H1 (cell line): ENCODE data around the gene SLC38A7. TPM values are rescaled to one million over a fixed set of nuclear protein-coding genes. Genes with fewer than 3 reads are reported as not detected.

Experiments
- BACH1 ChIP-seq: IDR thresholded peaks from 2 replicates; pipeline ENCODE4 v1.6.1; 2012; ENCODE audit warnings: low read length, improper control_type of control experiment
- CBX8 ChIP-seq: fragments of 300-800, 300-1000 bp; sonication (generic); IDR thresholded peaks from 2 replicates; pipeline ENCODE4 v1.7.1; 2016; ENCODE audit warnings: low read depth, low read length, borderline replicate concordance
- GTF2F1 ChIP-seq: IDR thresholded peaks from 2 replicates; pipeline ENCODE4 v1.6.1; 2012; ENCODE audit warnings: low read depth, low read length, improper control_type of control experiment, borderline replicate concordance
- KDM5A ChIP-seq: fragments of 200-600 bp; IDR thresholded peaks from 2 replicates; pipeline ENCODE4 v1.7.1; 2012; ENCODE audit warnings: mild to moderate bottlenecking, low read length, inconsistent platforms, mixed read lengths
- NANOG ChIP-seq: IDR thresholded peaks from 2 replicates; pipeline ENCODE4 v1.6.1; 2011; ENCODE audit warnings: low read length, low read depth, mild to moderate bottlenecking, inconsistent platforms; ENCODE audit not compliant: insufficient read depth, poor library complexity, severe bottlenecking
- PHF8 ChIP-seq: fragments of 200-600 bp; sonication (generic); conservative IDR thresholded peaks from 2 replicates; pipeline ENCODE4 v1.7.1; 2012; ENCODE audit warnings: low read depth, mild to moderate bottlenecking, inconsistent platforms, low read length, moderate library complexity
- RAD21 ChIP-seq, 2 experiments: IDR thresholded peaks in 1 of 2; conservative IDR thresholded peaks in 1 of 2; 2 replicates each; pipeline ENCODE4 v1.6.1; 2011; ENCODE audit warnings: low read depth in 2 of 2, low read length in 2 of 2, improper control_type of control experiment in 1 of 2, inconsistent platforms in 1 of 2, mild to moderate bottlenecking in 1 of 2, moderate library complexity in 1 of 2
- RXRA ChIP-seq: IDR thresholded peaks from 2 replicates; pipeline ENCODE4 v1.6.1; 2011; ENCODE audit warnings: low read depth, mild to moderate bottlenecking, low read length, moderate library complexity; ENCODE audit not compliant: insufficient read depth
- SP2 ChIP-seq: IDR thresholded peaks from 2 replicates; pipeline ENCODE4 v1.6.1; 2012; ENCODE audit warnings: mild to moderate bottlenecking, low read length, inconsistent platforms
- TAF1 ChIP-seq: IDR thresholded peaks from 2 replicates; pipeline ENCODE4 v1.6.1; 2011; ENCODE audit warnings: mild to moderate bottlenecking, low read depth, low read length
- TAF7 ChIP-seq: optimal IDR thresholded peaks from 2 replicates; pipeline ENCODE3; 2011; ENCODE audit warnings: low read depth, mild to moderate bottlenecking, inconsistent platforms, low read length, moderate library complexity, borderline replicate concordance
- ZNF274 ChIP-seq: IDR thresholded peaks from 2 replicates; pipeline ENCODE4 v1.7.0; 2012; ENCODE audit warnings: low read length, borderline replicate concordance; ENCODE audit errors: extremely low read depth
- polyA plus RNA-seq, 7 experiments: library from polyadenylated mRNA; depleted of rRNA in 3 of 7; stranded (reverse) in 5 of 7; unstranded in 2 of 7; fragments of >200 nt in 5 of 7; fragments of 200-250 nt in 2 of 7; gene quantifications; 1 replicate in 5 of 7; 2 replicates in 1 of 7; 4 replicates in 1 of 7; pipeline versions ENCODE4 v1.2.1 to v1.2.3, GENCODE V29; 2011 to 2013; ENCODE audit warnings: missing spikeins in 2 of 7, mixed read lengths in 2 of 7
- total RNA-seq: library from RNA; stranded (reverse); fragmentation: NEBNext Ultra II Directional; extraction: Animal tissue kit (Norgen Biotek cat#: 25700); gene quantifications from 2 replicates; pipeline ENCODE4 v1.2.1, GENCODE V29; 2021
- TF ChIP-seq, protein P1 (sequence below): IDR thresholded peaks from 2 replicates; pipeline ENCODE4 v1.6.1; 2012; ENCODE audit warnings: inconsistent platforms
- TF ChIP-seq, protein P2 (sequence below): IDR thresholded peaks from 2 replicates; pipeline ENCODE4 v1.6.1; 2011; ENCODE audit warnings: low read length, improper control_type of control experiment

The SLC38A7 gene
- total and polyA plus RNA-seq, 2 of the 8 experiments (the other 6 are each of a cell fraction or from before 2014, with no cell fraction given) = 26.7 to 28.0 TPM

DNA sequence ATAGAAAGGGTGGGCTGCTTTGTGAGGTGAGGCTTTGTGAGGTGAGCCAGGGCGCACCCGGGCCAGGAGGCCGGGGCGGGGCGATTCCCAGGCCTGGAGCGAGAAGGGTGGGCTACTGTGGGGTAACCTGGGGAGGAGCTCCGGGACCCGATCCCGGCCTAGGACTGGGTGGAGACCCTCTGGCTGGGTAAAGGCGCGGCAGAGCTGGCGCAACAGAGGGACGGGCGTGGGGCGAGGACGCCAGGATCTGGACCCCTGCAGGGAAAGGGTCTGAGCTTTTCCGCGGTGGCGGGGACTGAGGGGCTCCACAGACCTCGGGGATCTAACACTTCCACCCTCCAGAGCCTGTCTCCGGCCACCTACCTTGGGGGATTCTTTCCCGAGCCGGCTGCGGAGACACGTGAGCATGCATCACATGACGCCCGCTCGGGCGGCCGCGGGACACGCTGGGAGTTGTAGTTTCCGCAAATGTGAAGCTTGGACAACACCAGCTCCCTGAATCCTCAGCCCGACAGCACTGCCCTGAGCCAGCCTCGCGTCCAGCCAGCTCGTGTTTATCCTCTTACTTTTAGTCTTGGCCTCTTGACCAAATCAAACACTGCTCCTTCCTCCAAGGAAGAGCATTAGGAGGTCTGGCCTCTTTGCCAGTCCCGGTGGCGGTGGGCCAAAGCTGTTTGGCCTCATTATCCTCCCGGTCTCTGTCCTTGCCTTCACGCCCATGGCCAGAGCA, at the start of gene SLC38A7 (continued):
- TF ChIP-seq, protein P1, sequence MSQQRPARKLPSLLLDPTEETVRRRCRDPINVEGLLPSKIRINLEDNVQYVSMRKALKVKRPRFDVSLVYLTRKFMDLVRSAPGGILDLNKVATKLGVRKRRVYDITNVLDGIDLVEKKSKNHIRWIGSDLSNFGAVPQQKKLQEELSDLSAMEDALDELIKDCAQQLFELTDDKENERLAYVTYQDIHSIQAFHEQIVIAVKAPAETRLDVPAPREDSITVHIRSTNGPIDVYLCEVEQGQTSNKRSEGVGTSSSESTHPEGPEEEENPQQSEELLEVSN = no peak; the same call in 1 of the 2 replicates
- TF ChIP-seq RXRA (no peak), KDM5A (peak; percentile 72; the same call in 1 of the 2 replicates), ZNF274 (no peak), RAD21 (IDR thresholded peaks at IDR 0.05 in 1 of 2, conservative IDR thresholded peaks at IDR 0.05 in 1 of 2; ENCODE audit: low read depth in 2 of 2, low read length in 2 of 2) (no peak), BACH1 (no peak), SP2 (no peak), TAF1 (peak; percentile 84), PHF8 (peak; percentile 77), TAF7 (no peak), GTF2F1 (0 out of 2 replicates have a peak, but pooled peaks have one; percentile 17), NANOG (peak; percentile 39), CBX8 (no peak)
- TF ChIP-seq, protein P2, sequence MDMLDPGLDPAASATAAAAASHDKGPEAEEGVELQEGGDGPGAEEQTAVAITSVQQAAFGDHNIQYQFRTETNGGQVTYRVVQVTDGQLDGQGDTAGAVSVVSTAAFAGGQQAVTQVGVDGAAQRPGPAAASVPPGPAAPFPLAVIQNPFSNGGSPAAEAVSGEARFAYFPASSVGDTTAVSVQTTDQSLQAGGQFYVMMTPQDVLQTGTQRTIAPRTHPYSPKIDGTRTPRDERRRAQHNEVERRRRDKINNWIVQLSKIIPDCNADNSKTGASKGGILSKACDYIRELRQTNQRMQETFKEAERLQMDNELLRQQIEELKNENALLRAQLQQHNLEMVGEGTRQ = peak; percentile 100
